ENCODE results near the gene OR56A4.
A peak's percentile ranks its signal among the peaks of the same experiment; 100 is the strongest.
"Not testable (repeated sequence)": the region's sequence is repeated elsewhere in the genome, so short reads cannot be mapped to it uniquely, and the experiment has no call there.

OR56A4 gene

GRCh38 chr11:6006846-6007245 is at the start of gene OR56A4:
OR56A4 (minus strand) TSS chr11:6006946; CDS start chr11:6002992, 3,954 bp downstream.
- DNase-seq, result no peak

GRCh38 chr11:6055569-6055968 is 48.8 kb upstream of the OR56A4 start:
- DNase-seq, result no peak

- DNase-seq, result no peak
These were observed 45.6 kb upstream of the OR56A4 start for GRCh38 chr11:6052374-6052773.

- DNase-seq, result no peak
These were observed 34.1 kb upstream of the OR56A4 start for GRCh38 chr11:6040874-6041273.

- DNase-seq, result no peak
These were observed 24.1 kb upstream of the OR56A4 start, which contains the start of gene OR56A1 for GRCh38 chr11:6030708-6031405. OR56A1 (minus strand) TSS chr11:6030758; CDS start chr11:6027692, 3,066 bp downstream.

- DNase-seq, result no peak
These were observed 20.8 kb upstream of the OR56A4 start for GRCh38 chr11:6027501-6027900.

- no peak for DNase-seq
These were observed 18.3 kb upstream of the OR56A4 start for GRCh38 chr11:6025056-6025455.

GRCh38 chr11:6022956-6023355 is 16.2 kb upstream of the OR56A4 start:
- peak; percentile 49 for DNase-seq

GRCh38 chr11:6013042-6013441 is 6.3 kb upstream of the OR56A4 start:
- DNase-seq, result no peak

- no peak for DNase-seq
These were observed 5.4 kb upstream of the OR56A4 start for GRCh38 chr11:6012035-6012668.

GRCh38 chr11:6006395-6006794 is 351 bp downstream of the OR56A4 start:
- no peak for DNase-seq

- DNase-seq, result no peak
These were observed 4.5 kb downstream of the OR56A4 start for GRCh38 chr11:6002202-6002699.

GRCh38 chr11:5994791-5995190 is 12.0 kb downstream of the OR56A4 start:
- DNase-seq, result no peak

- DNase-seq, result no peak
These were observed 14.0 kb downstream of the OR56A4 start for GRCh38 chr11:5992604-5993251.

GRCh38 chr11:5992150-5992549 is 14.6 kb downstream of the OR56A4 start:
- DNase-seq, result no peak

GRCh38 chr11:5989203-5989602 is 17.5 kb downstream of the OR56A4 start:
- no peak for DNase-seq

GRCh38 chr11:5986885-5987284 is 19.9 kb downstream of the OR56A4 start, which contains the start of gene OR52L1:
OR52L1 (minus strand) TSS chr11:5986985; CDS start chr11:5986930, 55 bp downstream.
- DNase-seq, result no peak

GRCh38 chr11:5983443-5983842 is 23.3 kb downstream of the OR56A4 start:
- no peak for DNase-seq

- peak; percentile 2 for DNase-seq
These were observed 33.2 kb downstream of the OR56A4 start for GRCh38 chr11:5973530-5973929.

- no peak for DNase-seq
These were observed 38.4 kb downstream of the OR56A4 start, which contains the start of gene OR56A5 for GRCh38 chr11:5968394-5968793. OR56A5 (minus strand) TSS chr11:5968494; CDS start chr11:5968494, 0 bp downstream.

- DNase-seq, result no peak
These were observed 39.0 kb downstream of the OR56A4 start for GRCh38 chr11:5967708-5968107.

- DNase-seq, result no peak
These were observed 39.8 kb downstream of the OR56A4 start for GRCh38 chr11:5966958-5967357.

- not testable (repeated sequence) for DNase-seq
These were observed 45.9 kb downstream of the OR56A4 start for GRCh38 chr11:5960704-5961320.

Data from CD4-positive, alpha-beta T cell treated with Interleukin-10 for 1 hour (primary cell).